H1 (cell line): ENCODE results near the gene RARB. TPM values are rescaled to one million over a fixed set of nuclear protein-coding genes. Genes with fewer than 3 reads are reported as not detected.

ENCODE experiments used
- CTCF ChIA-PET: fragments of 300-600 bp; sonication (Branson Sonifier 250); formaldehyde crosslinking; loops from one replicate; lab custom pipeline; 2021; ENCODE audit not compliant: partially characterized antibody; lab: Charles Lee
- POLR2A ChIA-PET: fragments of 300-600 bp; sonication (Branson Sonifier 250); formaldehyde crosslinking; loops from one replicate; lab custom pipeline; 2021; ENCODE audit warnings: inconsistent platforms; ENCODE audit not compliant: partially characterized antibody; lab: Charles Lee
- DNase-seq, 2 experiments: peaks; one replicate each; pipeline versions ENCODE4 v3.0.0 to v3.0.0-alpha.2; 2010 to 2022; ENCODE audit warnings: low spot score in 2 of 2, low read depth in 1 of 2, mixed read lengths in 1 of 2
- FAIRE-seq: peaks from 2 replicates; lab custom pipeline; 2011; peaks lifted over from hg19 to GRCh38; lab: Jason Lieb, UNC
- H2AFZ ChIP-seq: 2 replicates; pipeline ENCODE4 v1.8.1; 2012; ENCODE audit warnings: low read length, inconsistent platforms
- H2AK5ac ChIP-seq: 2 replicates; pipeline ENCODE4 v1.6.1; 2013; ENCODE audit warnings: low read depth, low read length
- H2BK120ac ChIP-seq: replicated peaks from 2 replicates; pipeline ENCODE3; 2013; ENCODE audit warnings: low read depth, low read length, inconsistent platforms
- H2BK12ac ChIP-seq: 2 replicates; pipeline ENCODE4 v1.6.1; 2013; ENCODE audit warnings: low read depth, low read length
- H2BK15ac ChIP-seq: 2 replicates; pipeline ENCODE4 v1.6.1; 2013; ENCODE audit warnings: low read length
- H2BK20ac ChIP-seq: 2 replicates; pipeline ENCODE4 v1.6.1; 2013; ENCODE audit warnings: low read length
- H2BK5ac ChIP-seq: 2 replicates; pipeline ENCODE4 v1.6.1; 2013; ENCODE audit warnings: low read depth, low read length
- H3K14ac ChIP-seq: 2 replicates; pipeline ENCODE4 v1.6.1; 2013; ENCODE audit warnings: inconsistent platforms; ENCODE audit not compliant: insufficient read length
- H3K18ac ChIP-seq: 2 replicates; pipeline ENCODE4 v1.6.1; 2013; ENCODE audit warnings: low read length; ENCODE audit errors: extremely low read depth
- H3K23ac ChIP-seq: 2 replicates; pipeline ENCODE4 v1.6.1; 2013; ENCODE audit warnings: inconsistent platforms; ENCODE audit not compliant: insufficient read length
- H3K23me2 ChIP-seq: 2 replicates; pipeline ENCODE4 v1.6.1; 2013; ENCODE audit warnings: low read depth, low read length
- H3K27ac ChIP-seq: 2 replicates; pipeline ENCODE4 v1.6.1; 2011; ENCODE audit warnings: low read depth, low read length, inconsistent platforms
- H3K27me3 ChIP-seq, 4 experiments: replicated peaks in 1 of 4; 1 replicate in 1 of 4; 2 replicates in 3 of 4; pipeline versions ENCODE4 v1.6.1 to v1.8.1; 2011 to 2013; ENCODE audit warnings: low read length in 3 of 4, mild to moderate bottlenecking in 3 of 4, inconsistent platforms in 2 of 4, mixed read lengths in 2 of 4, moderate library complexity in 1 of 4; ENCODE audit not compliant: control insufficient read depth in 3 of 4, insufficient read depth in 3 of 4; ENCODE audit errors: extremely low read depth in 1 of 4
- H3K36me3 ChIP-seq, 4 experiments: 2 replicates each; pipeline versions ENCODE4 v1.6.1 to v1.8.1; 2011 to 2013; ENCODE audit warnings: mild to moderate bottlenecking in 4 of 4, low read length in 3 of 4, moderate library complexity in 2 of 4, control low read depth in 1 of 4, inconsistent platforms in 1 of 4; ENCODE audit not compliant: insufficient read depth in 4 of 4, control insufficient read depth in 2 of 4
- H3K4ac ChIP-seq: replicated peaks from 2 replicates; pipeline ENCODE3; 2013; ENCODE audit warnings: low read length, low read depth, mixed read lengths, inconsistent platforms; ENCODE audit not compliant: insufficient read length
- H3K4me1 ChIP-seq, 4 experiments: replicated peaks in 1 of 4; 1 replicate in 1 of 4; 2 replicates in 3 of 4; pipeline versions ENCODE4 v1.6.1 to v1.8.1; 2011 to 2013; ENCODE audit warnings: low read length in 3 of 4, inconsistent platforms in 2 of 4, mixed read lengths in 1 of 4; ENCODE audit not compliant: insufficient read depth in 4 of 4, control insufficient read depth in 3 of 4
- H3K4me2 ChIP-seq, 2 experiments: 2 replicates each; pipeline versions ENCODE4 v1.6.1 to v1.8.1; 2011 to 2013; ENCODE audit warnings: low read depth in 2 of 2, low read length in 2 of 2, control low read depth in 1 of 2, inconsistent platforms in 1 of 2, mild to moderate bottlenecking in 1 of 2; ENCODE audit not compliant: insufficient read depth in 1 of 2
- H3K4me3 ChIP-seq, 4 experiments: fragments of 200-600, 300-600 bp in 1 of 4; sonication (generic), shearing (Covaris generic), sonication (Bioruptor Twin) in 1 of 4; 2 replicates each; pipeline versions ENCODE4 v1.5.1 to v1.8.1; 2011 to 2016; ENCODE audit warnings: low read length in 4 of 4, low read depth in 3 of 4, control low read depth in 2 of 4, inconsistent platforms in 2 of 4, mild to moderate bottlenecking in 2 of 4, mixed read lengths in 1 of 4, moderate library complexity in 1 of 4; ENCODE audit not compliant: insufficient read depth in 2 of 4; ENCODE audit errors: extremely low read depth in 1 of 4
- H3K56ac ChIP-seq: replicated peaks from 2 replicates; pipeline ENCODE3; 2013; ENCODE audit warnings: low read depth, mild to moderate bottlenecking, mixed read lengths, low read length, inconsistent platforms; ENCODE audit not compliant: insufficient read length
- H3K79me1 ChIP-seq: 2 replicates; pipeline ENCODE4 v1.6.1; 2013; ENCODE audit warnings: low read depth, low read length, control low read depth
- H3K79me2 ChIP-seq, 2 experiments: 2 replicates each; pipeline versions ENCODE4 v1.6.1 to v1.8.1; 2012 to 2013; ENCODE audit warnings: low read length in 2 of 2, mild to moderate bottlenecking in 2 of 2, inconsistent platforms in 1 of 2; ENCODE audit not compliant: insufficient read depth in 2 of 2, control insufficient read depth in 1 of 2
- H3K9ac ChIP-seq, 4 experiments: replicated peaks in 1 of 4; 1 replicate in 1 of 4; 2 replicates in 3 of 4; pipeline versions ENCODE4 v1.6.1 to v1.8.1; 2011 to 2013; ENCODE audit warnings: low read depth in 3 of 4, low read length in 3 of 4, control low read depth in 2 of 4, mild to moderate bottlenecking in 2 of 4, moderate library complexity in 2 of 4, inconsistent platforms in 1 of 4; ENCODE audit errors: extremely low read depth in 1 of 4
- H3K9me3 ChIP-seq, 2 experiments: 2 replicates each; pipeline versions ENCODE4 v1.6.1 to v1.8.1; 2012 to 2013; ENCODE audit warnings: mild to moderate bottlenecking in 2 of 2, moderate library complexity in 2 of 2, control low read depth in 1 of 2, inconsistent platforms in 1 of 2, low read depth in 1 of 2, low read length in 1 of 2, mixed read lengths in 1 of 2; ENCODE audit not compliant: insufficient read depth in 2 of 2
- H4K20me1 ChIP-seq, 2 experiments: replicated peaks in 1 of 2; 2 replicates each; pipeline versions ENCODE3 to v1.8.1; 2011 to 2013; ENCODE audit warnings: inconsistent platforms in 2 of 2, low read length in 2 of 2, mild to moderate bottlenecking in 1 of 2; ENCODE audit not compliant: insufficient read depth in 2 of 2, control insufficient read depth in 1 of 2
- H4K5ac ChIP-seq: 2 replicates; pipeline ENCODE4 v1.6.1; 2013; ENCODE audit warnings: low read length, low read depth, mixed read lengths, inconsistent platforms; ENCODE audit not compliant: insufficient read length
- H4K8ac ChIP-seq: 2 replicates; pipeline ENCODE4 v1.8.0; 2013; ENCODE audit warnings: mild to moderate bottlenecking, moderate library complexity, low read length, inconsistent platforms; ENCODE audit not compliant: insufficient read depth; ENCODE audit errors: extremely low read depth
- H4K91ac ChIP-seq: replicated peaks from 2 replicates; pipeline ENCODE3; 2013; ENCODE audit warnings: low read length, mixed read lengths, inconsistent platforms; ENCODE audit not compliant: insufficient read length
- CTBP2 ChIP-seq: IDR thresholded peaks from 2 replicates; pipeline ENCODE4 v1.7.0; 2011; ENCODE audit warnings: borderline replicate concordance, mild to moderate bottlenecking, moderate library complexity, mixed read lengths, low read length; ENCODE audit not compliant: insufficient read depth, insufficient read length
- GABPA ChIP-seq: IDR thresholded peaks from 2 replicates; pipeline ENCODE4 v1.6.1; 2011; ENCODE audit warnings: mild to moderate bottlenecking, low read length, moderate library complexity, borderline replicate concordance; ENCODE audit not compliant: insufficient read depth
- HDAC2 ChIP-seq, 2 experiments: fragments of 300-600 bp in 1 of 2; sonication (generic) in 1 of 2; IDR thresholded peaks; 2 replicates each; pipeline ENCODE4 v1.6.1; 2011 to 2012; ENCODE audit warnings: low read depth in 2 of 2, low read length in 2 of 2, mild to moderate bottlenecking in 2 of 2, moderate library complexity in 2 of 2, borderline replicate concordance in 1 of 2, inconsistent platforms in 1 of 2
- KDM1A ChIP-seq: fragments of 200-600, 300-600 bp; sonication (generic); IDR thresholded peaks from 2 replicates; pipeline ENCODE4 v1.7.1; 2016; ENCODE audit warnings: mild to moderate bottlenecking, low read length, borderline replicate concordance
- KDM5A ChIP-seq: fragments of 200-600 bp; IDR thresholded peaks from 2 replicates; pipeline ENCODE4 v1.7.1; 2012; ENCODE audit warnings: mild to moderate bottlenecking, low read length, inconsistent platforms, mixed read lengths
- RFX5 ChIP-seq: IDR thresholded peaks from 2 replicates; pipeline ENCODE4 v1.6.1; 2011; ENCODE audit warnings: low read depth, low read length, improper control_type of control experiment, borderline replicate concordance
- SIRT6 ChIP-seq: IDR thresholded peaks from one replicate; pipeline ENCODE4 v1.7.1; 2012; ENCODE audit warnings: low read length, inconsistent platforms
- SIX5 ChIP-seq: IDR thresholded peaks from 2 replicates; pipeline ENCODE4 v1.6.1; 2011; ENCODE audit warnings: mild to moderate bottlenecking, low read depth, low read length
- SP4 ChIP-seq: IDR thresholded peaks from 2 replicates; pipeline ENCODE4 v1.6.1; 2012; ENCODE audit warnings: low read length, inconsistent platforms
- WGBS, 2 experiments: shearing (Covaris generic) in 1 of 2; methylation state at CpG; one replicate each; pipeline versions ENCODE4 v1.1.6 to v1.1.7; 2013 to 2015; ENCODE audit warnings: low lambda C conversion rate in 2 of 2, mixed read lengths in 2 of 2, inconsistent platforms in 1 of 2, low coverage in 1 of 2, missing lambda C conversion rate in 1 of 2; ENCODE audit not compliant: insufficient replicate concordance in 2 of 2, insufficient coverage in 1 of 2, insufficient read length in 1 of 2; ENCODE audit errors: extremely low coverage in 1 of 2, missing lambda C conversion rate in 1 of 2; 5-methylcytosine and 5-hydroxymethylcytosine counted together
- polyA plus RNA-seq, 7 experiments: library from polyadenylated mRNA; depleted of rRNA in 3 of 7; stranded (reverse) in 5 of 7; unstranded in 2 of 7; fragments of >200 nt in 5 of 7; fragments of 200-250 nt in 2 of 7; gene quantifications; 1 replicate in 5 of 7; 2 replicates in 1 of 7; 4 replicates in 1 of 7; pipeline versions ENCODE4 v1.2.1 to v1.2.3, GENCODE V29; 2011 to 2013; ENCODE audit warnings: missing spikeins in 2 of 7, mixed read lengths in 2 of 7
- total RNA-seq: library from RNA; stranded (reverse); fragmentation: NEBNext Ultra II Directional; extraction: Animal tissue kit (Norgen Biotek cat#: 25700); gene quantifications from 2 replicates; pipeline ENCODE4 v1.2.1, GENCODE V29; 2021
- TF ChIP-seq, protein P1 (sequence below): IDR thresholded peaks from 2 replicates; pipeline ENCODE4 v1.6.1; 2011; ENCODE audit warnings: low read depth, mild to moderate bottlenecking, low read length; ENCODE audit not compliant: insufficient read depth
- TF ChIP-seq, protein P2 (sequence below), 3 experiments: IDR thresholded peaks; 1 replicate in 2 of 3; 2 replicates in 1 of 3; pipeline versions ENCODE4 v1.5.1 to v1.6.1; 2011; ENCODE audit warnings: low read length in 3 of 3, mild to moderate bottlenecking in 3 of 3, inconsistent platforms in 2 of 3, low read depth in 1 of 3, moderate library complexity in 1 of 3; ENCODE audit not compliant: insufficient read depth in 1 of 3; ENCODE audit errors: control extremely low read depth in 1 of 3

RARB gene
- total and polyA plus RNA-seq, 2 of the 8 experiments (the other 6 are each of a cell fraction or from before 2014, with no cell fraction given) = 0.15 to 0.22 TPM

DNA sequence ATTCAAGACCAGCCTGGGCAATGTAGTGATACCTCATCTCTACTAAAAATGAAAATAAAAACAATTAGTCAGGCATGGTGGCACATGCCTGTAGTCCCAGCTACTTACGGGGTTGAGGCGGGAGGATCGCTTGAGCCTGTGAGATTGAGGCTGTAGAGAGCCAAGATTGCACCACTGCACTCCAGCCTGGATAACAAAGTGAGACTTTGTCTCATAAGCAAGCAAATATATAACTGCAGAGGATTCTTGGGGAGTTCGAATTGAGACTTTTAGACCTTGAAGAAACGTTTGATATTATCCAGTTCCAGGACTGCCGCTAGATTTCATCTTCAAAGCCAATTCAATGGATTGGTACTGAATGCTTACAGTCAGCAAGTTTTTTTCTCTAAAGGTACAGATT lies 11.9 kb upstream of the RARB start:
- no peak overlapping the region for H2BK5ac ChIP-seq
- H3K18ac ChIP-seq = no peak overlapping the region
- peaks cover 0 to 2% (median 0%) of the 10 kb centered on the region in 4 experiments; a peak in 1 of 8 replicates for H3K36me3 ChIP-seq
- no peak overlapping the region for H2BK120ac ChIP-seq
- no peak overlapping the region for H3K56ac ChIP-seq
- no peak overlapping the region for H2BK15ac ChIP-seq
- no peak overlapping the region for H2AFZ ChIP-seq
- H2AK5ac ChIP-seq = no peak overlapping the region
- H3K14ac ChIP-seq = no peak overlapping the region
- no peaks in the 10 kb centered on the region for H3K79me2 ChIP-seq
- H4K8ac ChIP-seq = no peak overlapping the region
- H3K23ac ChIP-seq = no peak overlapping the region
- H3K9me3 ChIP-seq = peaks cover 9 to 11% of the 10 kb centered on the region in 2 experiments; a peak in 3 of 4 replicates
- CTCF ChIA-PET = no interaction called here
- no peak overlapping the region for H2BK20ac ChIP-seq
- no peak overlapping the region for H3K27ac ChIP-seq
- DNase-seq = no peak
- no peaks in the 10 kb centered on the region for H3K79me1 ChIP-seq
- H3K23me2 ChIP-seq = peaks cover 4% of the 10 kb centered on the region; the same call in 1 of the 2 replicates
- no peak overlapping the region for H2BK12ac ChIP-seq
- H4K20me1 ChIP-seq = no peaks in the 10 kb centered on the region
- H3K27me3 ChIP-seq = no peaks in the 10 kb centered on the region
- 87% methylated on average over 6 of the region's 6 CpGs; no CpG with 5 or more reads in 1 of the 2 experiments for WGBS, 2 experiments
- no peak overlapping the region for H4K5ac ChIP-seq
- no peak overlapping the region for H3K9ac ChIP-seq
- FAIRE-seq = no peak
- POLR2A ChIA-PET = no interaction called here
- peaks cover 7 to 16% (median 12%) of the 10 kb centered on the region in 4 experiments; a peak in 6 of 7 replicates for H3K4me1 ChIP-seq
- no peak overlapping the region for H4K91ac ChIP-seq
- no peak overlapping the region for H3K4me3 ChIP-seq
- H3K4ac ChIP-seq = no peak overlapping the region
- no peak overlapping the region for H3K4me2 ChIP-seq
- TF ChIP-seq, protein P1, sequence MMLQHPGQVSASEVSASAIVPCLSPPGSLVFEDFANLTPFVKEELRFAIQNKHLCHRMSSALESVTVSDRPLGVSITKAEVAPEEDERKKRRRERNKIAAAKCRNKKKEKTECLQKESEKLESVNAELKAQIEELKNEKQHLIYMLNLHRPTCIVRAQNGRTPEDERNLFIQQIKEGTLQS = no peak
- TF ChIP-seq SP4 (no peak), KDM1A (no peak), GABPA (no peak), SIRT6 (no peak), SIX5 (no peak), RFX5 (no peak), HDAC2 (IDR thresholded peaks at IDR 0.05; ENCODE audit: borderline replicate concordance in 1 of 2, low read depth in 2 of 2, low read length in 2 of 2) (no peak), KDM5A (no peak), CTBP2 (no peak)
- TF ChIP-seq, protein P2, sequence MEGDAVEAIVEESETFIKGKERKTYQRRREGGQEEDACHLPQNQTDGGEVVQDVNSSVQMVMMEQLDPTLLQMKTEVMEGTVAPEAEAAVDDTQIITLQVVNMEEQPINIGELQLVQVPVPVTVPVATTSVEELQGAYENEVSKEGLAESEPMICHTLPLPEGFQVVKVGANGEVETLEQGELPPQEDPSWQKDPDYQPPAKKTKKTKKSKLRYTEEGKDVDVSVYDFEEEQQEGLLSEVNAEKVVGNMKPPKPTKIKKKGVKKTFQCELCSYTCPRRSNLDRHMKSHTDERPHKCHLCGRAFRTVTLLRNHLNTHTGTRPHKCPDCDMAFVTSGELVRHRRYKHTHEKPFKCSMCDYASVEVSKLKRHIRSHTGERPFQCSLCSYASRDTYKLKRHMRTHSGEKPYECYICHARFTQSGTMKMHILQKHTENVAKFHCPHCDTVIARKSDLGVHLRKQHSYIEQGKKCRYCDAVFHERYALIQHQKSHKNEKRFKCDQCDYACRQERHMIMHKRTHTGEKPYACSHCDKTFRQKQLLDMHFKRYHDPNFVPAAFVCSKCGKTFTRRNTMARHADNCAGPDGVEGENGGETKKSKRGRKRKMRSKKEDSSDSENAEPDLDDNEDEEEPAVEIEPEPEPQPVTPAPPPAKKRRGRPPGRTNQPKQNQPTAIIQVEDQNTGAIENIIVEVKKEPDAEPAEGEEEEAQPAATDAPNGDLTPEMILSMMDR (IDR thresholded peaks at IDR 0.05; ENCODE audit: control extremely low read depth in 1 of 3, insufficient read depth in 1 of 3, low read depth in 1 of 3, low read length in 3 of 3) = no peak
